GM12873 (cell line): ENCODE data around the gene ITSN1.

ENCODE experiments used
- TF ChIP-seq, protein P1 (sequence below): IDR thresholded peaks from 2 replicates; pipeline ENCODE4 v1.5.1; 2012; ENCODE audit warnings: low read depth, mild to moderate bottlenecking, moderate library complexity, low read length, control low read depth; ENCODE audit not compliant: insufficient read depth; ENCODE audit errors: missing control alignments

Gene ITSN1

DNA sequence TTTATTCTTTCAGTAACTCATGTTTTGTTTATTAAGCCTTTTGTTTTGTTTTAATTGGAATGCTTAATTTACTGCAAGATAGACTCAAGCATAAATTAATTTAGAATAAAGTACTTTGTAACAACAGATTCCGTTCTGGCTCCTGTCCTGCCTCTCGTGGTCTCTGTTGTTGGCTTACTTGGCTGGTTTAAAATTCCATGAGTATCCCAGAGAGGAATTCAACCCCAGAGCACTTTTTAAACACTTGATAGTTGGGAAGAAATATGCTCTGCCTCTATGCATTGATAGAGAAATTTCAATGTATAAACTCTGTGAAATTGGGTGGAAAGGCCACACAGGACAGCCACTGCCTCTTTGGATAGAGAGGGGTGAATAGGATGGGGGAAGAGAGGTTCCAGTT lies 183.6 kb downstream of the ITSN1 start:
- TF ChIP-seq, protein P1, sequence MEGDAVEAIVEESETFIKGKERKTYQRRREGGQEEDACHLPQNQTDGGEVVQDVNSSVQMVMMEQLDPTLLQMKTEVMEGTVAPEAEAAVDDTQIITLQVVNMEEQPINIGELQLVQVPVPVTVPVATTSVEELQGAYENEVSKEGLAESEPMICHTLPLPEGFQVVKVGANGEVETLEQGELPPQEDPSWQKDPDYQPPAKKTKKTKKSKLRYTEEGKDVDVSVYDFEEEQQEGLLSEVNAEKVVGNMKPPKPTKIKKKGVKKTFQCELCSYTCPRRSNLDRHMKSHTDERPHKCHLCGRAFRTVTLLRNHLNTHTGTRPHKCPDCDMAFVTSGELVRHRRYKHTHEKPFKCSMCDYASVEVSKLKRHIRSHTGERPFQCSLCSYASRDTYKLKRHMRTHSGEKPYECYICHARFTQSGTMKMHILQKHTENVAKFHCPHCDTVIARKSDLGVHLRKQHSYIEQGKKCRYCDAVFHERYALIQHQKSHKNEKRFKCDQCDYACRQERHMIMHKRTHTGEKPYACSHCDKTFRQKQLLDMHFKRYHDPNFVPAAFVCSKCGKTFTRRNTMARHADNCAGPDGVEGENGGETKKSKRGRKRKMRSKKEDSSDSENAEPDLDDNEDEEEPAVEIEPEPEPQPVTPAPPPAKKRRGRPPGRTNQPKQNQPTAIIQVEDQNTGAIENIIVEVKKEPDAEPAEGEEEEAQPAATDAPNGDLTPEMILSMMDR, result no peak

DNA sequence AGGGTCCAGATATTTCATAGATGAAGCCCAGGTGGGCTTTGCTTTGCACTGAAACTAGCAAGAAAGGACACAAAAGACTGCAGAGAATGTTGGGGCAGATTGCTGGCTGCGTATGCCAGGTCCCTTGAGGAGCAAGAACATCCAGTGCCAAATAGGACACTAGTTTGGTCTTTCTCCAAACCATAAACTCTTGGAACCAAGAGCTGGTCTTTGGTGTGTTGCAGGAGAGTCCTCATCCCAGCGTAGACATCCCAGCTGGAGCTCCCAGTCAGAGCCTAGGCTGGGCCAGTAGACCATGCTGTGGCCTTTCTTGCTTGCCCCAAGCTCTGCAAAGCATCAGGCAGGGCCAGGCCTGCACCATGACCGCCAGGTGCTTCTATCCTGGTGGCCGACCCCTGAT lies 185.8 kb downstream of the ITSN1 start:
- TF ChIP-seq, protein P1, result no peak

DNA sequence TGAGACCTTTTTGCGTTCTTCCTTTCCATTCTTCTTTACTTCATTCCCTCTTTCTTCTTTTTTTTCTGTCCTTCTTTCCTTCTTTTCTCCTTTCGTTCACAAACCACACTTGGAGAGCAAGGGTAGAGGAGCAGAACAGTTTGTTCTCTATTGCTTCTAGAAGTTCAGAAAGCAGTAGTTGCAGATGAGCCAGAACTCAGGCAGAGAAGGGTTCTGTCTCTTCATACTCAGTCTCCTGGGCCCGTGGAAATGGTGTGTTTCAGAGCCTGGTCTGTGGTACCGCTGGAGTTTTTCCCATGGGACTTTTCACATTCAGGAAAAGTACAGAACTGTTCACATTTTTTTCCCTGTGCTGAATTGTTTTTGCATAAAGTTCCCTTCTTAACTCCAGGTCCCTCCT lies 186.3 kb downstream of the ITSN1 start:
- TF ChIP-seq, protein P1, result no peak

DNA sequence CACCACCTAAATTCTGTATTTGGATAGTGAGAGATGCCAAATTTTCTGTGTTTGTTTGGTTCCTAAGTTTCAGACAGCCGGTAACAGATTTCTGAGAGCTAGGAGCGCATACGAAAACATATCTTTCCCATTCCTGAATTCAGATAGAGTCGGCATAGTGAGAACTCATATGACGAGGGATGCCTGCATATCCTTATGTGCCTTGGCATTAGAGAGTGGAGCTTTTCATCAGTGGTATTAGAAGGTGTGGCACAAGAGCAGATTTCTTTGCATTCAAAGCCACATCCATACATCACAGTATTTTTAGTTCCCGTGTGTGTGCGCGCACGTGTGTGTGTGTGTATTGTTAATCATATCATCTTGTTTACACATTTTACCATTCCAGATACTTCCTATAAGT lies 187.5 kb downstream of the ITSN1 start:
- TF ChIP-seq, protein P1, result no peak

DNA sequence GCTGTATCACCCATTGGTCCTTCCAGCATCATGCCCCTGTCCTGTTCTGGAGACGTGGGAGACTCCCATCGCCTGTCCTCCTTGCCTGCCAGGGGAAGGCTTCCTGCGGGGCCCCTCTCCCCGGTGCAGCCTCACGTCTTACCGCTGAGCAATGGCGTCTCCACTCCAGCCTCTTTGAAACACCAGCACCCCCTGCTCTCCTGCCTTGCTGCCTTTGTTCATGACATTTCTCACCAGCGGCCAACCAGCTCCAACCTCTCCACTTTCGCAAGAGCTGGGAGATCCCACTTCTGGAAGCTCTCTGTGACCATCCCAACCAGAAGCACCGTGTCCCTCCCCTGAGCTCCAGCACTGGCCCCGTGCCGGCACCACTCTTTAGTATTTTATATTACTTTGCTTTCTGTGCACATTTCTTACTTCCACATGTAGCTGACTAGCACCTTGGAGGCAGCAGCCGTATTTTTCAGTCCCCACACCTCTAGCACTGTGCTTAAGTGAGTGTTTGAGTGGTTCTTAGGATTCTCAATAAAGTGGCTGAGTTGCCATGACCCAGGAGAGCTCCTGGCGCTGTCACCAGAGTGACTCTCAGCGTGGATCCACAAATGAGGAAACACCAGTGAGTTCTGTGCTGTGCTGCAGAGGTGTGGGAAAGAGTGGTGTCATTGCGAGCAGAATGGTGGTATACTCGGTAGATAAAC lies 189.8 kb downstream of the ITSN1 start:
- TF ChIP-seq, protein P1, result no peak

DNA sequence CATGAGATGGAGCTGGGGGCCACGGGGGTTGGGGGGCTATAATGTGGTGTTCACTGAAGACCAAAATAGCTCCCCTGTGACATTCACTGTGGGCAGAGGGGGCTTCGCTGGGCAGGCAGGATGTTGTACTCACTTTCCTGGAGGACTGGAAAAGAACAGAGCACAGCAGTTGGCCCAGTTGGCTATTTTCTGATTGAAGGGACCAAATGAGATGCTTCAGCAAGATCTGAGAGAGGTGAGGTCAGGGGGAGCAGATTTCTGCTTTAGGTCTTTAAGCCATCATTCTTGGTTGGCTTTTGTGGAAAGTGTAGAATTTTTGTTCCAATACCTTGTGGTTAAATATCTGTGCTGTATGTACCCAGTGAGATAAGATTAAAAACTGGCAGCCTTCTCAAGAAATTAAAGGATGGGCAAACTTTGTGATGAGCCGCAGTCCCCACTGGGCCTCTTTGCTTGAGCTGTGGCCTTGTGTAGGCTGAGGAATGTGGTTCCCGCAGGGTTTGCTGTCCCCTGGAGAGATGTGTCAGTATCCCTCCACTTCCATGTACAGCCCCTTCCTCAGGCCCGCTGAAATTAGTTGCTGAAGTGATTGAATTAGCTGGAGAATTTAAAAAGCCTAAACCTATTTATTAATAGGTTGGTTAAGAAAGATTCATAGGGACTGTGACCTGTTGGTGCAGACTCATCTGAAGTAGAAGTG lies 192.7 kb downstream of the ITSN1 start:
- TF ChIP-seq, protein P1, result no peak

DNA sequence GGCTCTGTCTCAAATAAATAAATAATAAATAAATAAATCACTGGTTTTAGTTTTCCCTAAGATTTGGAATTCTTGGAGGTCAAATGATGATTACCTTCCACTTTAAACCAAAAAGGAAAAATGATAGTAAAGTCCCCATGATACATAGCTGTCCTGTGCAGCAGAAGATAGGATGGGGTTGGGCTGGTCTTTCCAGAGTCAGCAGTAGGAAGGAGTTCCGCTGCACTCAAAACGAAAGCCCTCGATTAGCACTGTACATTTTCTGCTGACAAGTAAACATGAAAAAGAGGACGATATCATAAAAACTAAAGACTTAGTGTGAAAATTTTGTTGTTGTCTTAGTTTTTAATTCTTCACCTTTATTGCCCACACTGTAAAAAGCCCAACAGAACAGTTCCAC lies 193.6 kb downstream of the ITSN1 start:
- TF ChIP-seq, protein P1, result no peak
